CD14-positive monocyte (primary cell): Measurements from ENCODE around the gene SPTBN1. TPM values are rescaled to one million over a fixed set of nuclear protein-coding genes. Genes with fewer than 3 reads are reported as not detected.

Experiments used
- DNase-seq, 3 donors: peaks; one replicate each; pipeline ENCODE4 v3.0.0-alpha.2; 2011 to 2022
- H2AFZ ChIP-seq: 2 replicates; pipeline ENCODE4 v1.6.0; 2012; ENCODE audit warnings: mild to moderate bottlenecking, low read depth, low read length, inconsistent platforms; ENCODE audit not compliant: insufficient read depth, poor library complexity, severe bottlenecking
- H3K27ac ChIP-seq, 2 donors: 1 replicate in 1 of 2; 2 replicates in 1 of 2; pipeline ENCODE4 v1.5.1; 2012 to 2013; ENCODE audit warnings: low read length in 2 of 2, control low read depth in 1 of 2, inconsistent platforms in 1 of 2, low read depth in 1 of 2, mild to moderate bottlenecking in 1 of 2
- H3K27me3 ChIP-seq, 2 donors: one replicate each; pipeline versions ENCODE4 v1.6.0 to v1.6.1; 2011 to 2013; ENCODE audit warnings: low read length in 2 of 2; ENCODE audit not compliant: control insufficient read depth in 2 of 2, insufficient read depth in 2 of 2
- H3K36me3 ChIP-seq, 2 donors: replicated peaks in 1 of 2; 1 replicate in 1 of 2; 2 replicates in 1 of 2; pipeline versions ENCODE4 v1.5.1 to v1.6.1; 2012 to 2013; ENCODE audit warnings: low read length in 2 of 2, control low read depth in 1 of 2, inconsistent platforms in 1 of 2, mild to moderate bottlenecking in 1 of 2; ENCODE audit not compliant: insufficient read depth in 2 of 2, control insufficient read depth in 1 of 2
- H3K4me1 ChIP-seq, 2 donors: 1 replicate in 1 of 2; 2 replicates in 1 of 2; pipeline versions ENCODE4 v1.5.1 to v1.6.1; 2012 to 2013; ENCODE audit warnings: low read length in 2 of 2, control low read depth in 1 of 2, inconsistent platforms in 1 of 2, mild to moderate bottlenecking in 1 of 2, moderate library complexity in 1 of 2; ENCODE audit not compliant: insufficient read depth in 2 of 2, control insufficient read depth in 1 of 2
- H3K4me2 ChIP-seq: replicated peaks from 2 replicates; pipeline ENCODE3; 2012; ENCODE audit warnings: low read length, moderate library complexity, mild to moderate bottlenecking; ENCODE audit not compliant: poor library complexity, severe bottlenecking; ENCODE audit errors: extremely low read depth
- H3K4me3 ChIP-seq, 3 experiments: fragments of 200-600 bp in 1 of 3; sonication (generic) in 1 of 3; replicated peaks in 1 of 3; 1 replicate in 2 of 3; 2 replicates in 1 of 3; pipeline ENCODE4 v1.5.1; 2011 to 2013; ENCODE audit warnings: low read length in 3 of 3, mild to moderate bottlenecking in 3 of 3, control low read depth in 2 of 3, low read depth in 2 of 3, inconsistent platforms in 1 of 3, moderate library complexity in 1 of 3
- H3K79me2 ChIP-seq: 2 replicates; pipeline ENCODE4 v1.6.0; 2012; ENCODE audit warnings: mild to moderate bottlenecking, control low read depth, inconsistent platforms, low read length, moderate library complexity; ENCODE audit not compliant: insufficient read depth
- H3K9ac ChIP-seq: 2 replicates; pipeline ENCODE4 v1.6.0; 2017; ENCODE audit warnings: low read length, mild to moderate bottlenecking; ENCODE audit not compliant: insufficient read depth, poor library complexity, severe bottlenecking
- H3K9me3 ChIP-seq, 2 donors: replicated peaks in 1 of 2; 1 replicate in 1 of 2; 2 replicates in 1 of 2; pipeline versions ENCODE4 v1.5.1 to v1.6.1; 2012 to 2013; ENCODE audit warnings: low read length in 2 of 2, control low read depth in 1 of 2; ENCODE audit not compliant: control insufficient read depth in 1 of 2, insufficient read depth in 1 of 2
- H4K20me1 ChIP-seq: 2 replicates; pipeline ENCODE4 v1.6.0; 2012; ENCODE audit warnings: mild to moderate bottlenecking, low read length, control low read depth, moderate library complexity; ENCODE audit not compliant: insufficient read depth
- H3K27ac Mint-ChIP-seq, 7 donors: one replicate each; pipeline ENCODE4 v1.8.0; 2020; ENCODE audit warnings: mild to moderate bottlenecking in 7 of 7, mixed read lengths in 7 of 7, moderate library complexity in 6 of 7, inconsistent platforms in 2 of 7
- H3K27me3 Mint-ChIP-seq, 3 donors: one replicate each; pipeline ENCODE4 v1.8.0; 2021 to 2022; ENCODE audit warnings: low read depth in 3 of 3, mild to moderate bottlenecking in 3 of 3, mixed read lengths in 3 of 3, moderate library complexity in 3 of 3, inconsistent platforms in 1 of 3
- H3K36me3 Mint-ChIP-seq, 2 donors: one replicate each; pipeline ENCODE4 v1.8.0; 2020; ENCODE audit warnings: mixed read lengths in 2 of 2, inconsistent platforms in 1 of 2, mild to moderate bottlenecking in 1 of 2
- H3K4me1 Mint-ChIP-seq: one replicate; pipeline ENCODE4 v1.8.0; 2020; ENCODE audit warnings: mild to moderate bottlenecking, mixed read lengths
- H3K4me3 Mint-ChIP-seq, 2 donors: one replicate each; pipeline ENCODE4 v1.8.0; 2020; ENCODE audit warnings: mild to moderate bottlenecking in 2 of 2, mixed read lengths in 2 of 2, moderate library complexity in 1 of 2
- H3K9me3 Mint-ChIP-seq, 7 donors: one replicate each; pipeline ENCODE4 v1.8.0; 2020 to 2022; ENCODE audit warnings: mixed read lengths in 7 of 7, mild to moderate bottlenecking in 6 of 7, moderate library complexity in 6 of 7, inconsistent platforms in 2 of 7
- WGBS: methylation state at CpG from one replicate; pipeline ENCODE4 v1.1.5; 2013; ENCODE audit warnings: missing lambda C conversion rate; ENCODE audit not compliant: insufficient coverage; 5-methylcytosine and 5-hydroxymethylcytosine counted together
- intact Hi-C, 2 donors: fragments of 100-400 bp; cut with micrococcal nuclease; formaldehyde crosslinking; loops; one replicate each; pipeline versions ENCODE4 v1.15.0 to v1.15.1; 2023
- polyA plus RNA-seq, 3 donors: library from polyadenylated mRNA; depleted of rRNA in 1 of 3; unstranded in 2 of 3; stranded (reverse) in 1 of 3; fragments of 300-500 nt in 2 of 3; fragments of >200 nt in 1 of 3; fragmentation: Illumina TruSeq in 2 of 3; gene quantifications; 1 replicate in 2 of 3; 2 replicates in 1 of 3; pipeline ENCODE4 v1.2.3, GENCODE V29; 2012 to 2021
- TF ChIP-seq, protein P1 (sequence below): fragments of 200-600 bp; IDR thresholded peaks from one replicate; pipeline ENCODE4 v1.8.0; 2022; ENCODE audit warnings: antibody characterized with exemption, mild to moderate bottlenecking

The SPTBN1 gene
- polyA plus RNA-seq, 3 donors, result 0.79 to 2.8 (median 1.7) TPM

DNA sequence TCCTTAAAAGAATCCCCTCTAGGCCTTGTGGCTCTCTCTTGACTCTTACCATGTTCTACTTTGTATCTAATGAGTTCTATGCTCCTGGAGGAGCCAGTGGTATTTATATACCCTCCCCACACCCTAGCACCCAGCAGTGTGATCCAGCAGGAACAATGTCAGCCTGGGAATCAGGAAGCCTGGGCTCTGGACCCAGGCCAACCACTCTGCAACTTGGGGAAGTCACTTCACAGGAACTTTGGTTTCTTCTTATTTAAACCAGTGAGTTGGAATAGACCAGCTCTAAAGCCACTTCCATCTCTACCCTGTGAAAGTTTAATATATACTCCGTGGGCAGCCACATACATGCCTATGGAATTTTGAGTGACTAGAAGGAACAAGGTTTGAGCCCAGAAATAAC is 11.6 kb upstream of the SPTBN1 start:
- Histone ChIP-seq H3K9me3 (no peaks in the 10 kb centered on the region), H3K79me2 (no peaks in the 10 kb centered on the region), H2AFZ (no peak overlapping the region), H3K4me1 (no peaks in the 10 kb centered on the region), H3K36me3 (no peaks in the 10 kb centered on the region), H3K9ac (no peak overlapping the region), H4K20me1 (no peaks in the 10 kb centered on the region), H3K27ac (no peak overlapping the region), H3K4me2 (no peak overlapping the region), H3K4me3 (no peak overlapping the region), H3K27me3 (no peaks in the 10 kb centered on the region)
- H3K4me1 Mint-ChIP-seq, result peaks cover 2% of the 10 kb centered on the region
- H3K9me3 Mint-ChIP-seq, result peaks cover 0 to 5% (median 0%) of the 10 kb centered on the region in 7 donors
- no peak for DNase-seq
- WGBS, result no CpG with 5 or more reads among the region's 1 CpG
- intact Hi-C loops, result no loop called here
- peaks cover 0 to 5% (median 2%) of the 10 kb centered on the region in 3 donors for H3K27me3 Mint-ChIP-seq
- TF ChIP-seq, protein P1, sequence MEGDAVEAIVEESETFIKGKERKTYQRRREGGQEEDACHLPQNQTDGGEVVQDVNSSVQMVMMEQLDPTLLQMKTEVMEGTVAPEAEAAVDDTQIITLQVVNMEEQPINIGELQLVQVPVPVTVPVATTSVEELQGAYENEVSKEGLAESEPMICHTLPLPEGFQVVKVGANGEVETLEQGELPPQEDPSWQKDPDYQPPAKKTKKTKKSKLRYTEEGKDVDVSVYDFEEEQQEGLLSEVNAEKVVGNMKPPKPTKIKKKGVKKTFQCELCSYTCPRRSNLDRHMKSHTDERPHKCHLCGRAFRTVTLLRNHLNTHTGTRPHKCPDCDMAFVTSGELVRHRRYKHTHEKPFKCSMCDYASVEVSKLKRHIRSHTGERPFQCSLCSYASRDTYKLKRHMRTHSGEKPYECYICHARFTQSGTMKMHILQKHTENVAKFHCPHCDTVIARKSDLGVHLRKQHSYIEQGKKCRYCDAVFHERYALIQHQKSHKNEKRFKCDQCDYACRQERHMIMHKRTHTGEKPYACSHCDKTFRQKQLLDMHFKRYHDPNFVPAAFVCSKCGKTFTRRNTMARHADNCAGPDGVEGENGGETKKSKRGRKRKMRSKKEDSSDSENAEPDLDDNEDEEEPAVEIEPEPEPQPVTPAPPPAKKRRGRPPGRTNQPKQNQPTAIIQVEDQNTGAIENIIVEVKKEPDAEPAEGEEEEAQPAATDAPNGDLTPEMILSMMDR, result no peak
- no peak overlapping the region for H3K4me3 Mint-ChIP-seq
- H3K27ac Mint-ChIP-seq, result no peak overlapping the region
- no peaks in the 10 kb centered on the region for H3K36me3 Mint-ChIP-seq

DNA sequence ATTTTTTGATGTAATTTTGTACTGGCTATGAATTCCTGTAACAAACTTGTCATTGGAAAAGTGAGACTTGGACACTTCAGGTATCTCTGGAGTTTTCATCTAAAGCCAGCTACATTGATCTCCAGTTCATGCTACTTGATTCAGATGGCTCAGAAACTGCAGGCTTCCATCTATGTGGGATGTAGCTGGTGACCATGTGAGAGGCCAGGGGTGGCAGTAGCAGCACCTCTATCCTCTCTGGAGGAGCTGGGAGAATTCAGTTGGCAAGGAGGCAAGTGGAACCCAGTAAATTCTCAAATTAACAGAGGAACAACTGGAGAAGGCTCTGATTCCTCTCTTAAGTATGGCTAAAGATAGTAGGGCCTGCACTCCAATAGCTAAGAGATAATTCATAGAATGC is 10.0 kb upstream of the SPTBN1 start:
- H3K27ac ChIP-seq, result no peak overlapping the region
- Mint-ChIP-seq H3K27me3 (peaks cover 1 to 7% (median 2%) of the 10 kb centered on the region in 3 donors), H3K27ac (no peak overlapping the region), H3K9me3 (peaks cover 0 to 5% (median 0%) of the 10 kb centered on the region in 7 donors), H3K4me3 (no peak overlapping the region), H3K4me1 (no peaks in the 10 kb centered on the region), H3K36me3 (no peaks in the 10 kb centered on the region)
- no peaks in the 10 kb centered on the region for H3K27me3 ChIP-seq
- no peak for DNase-seq
- no peaks in the 10 kb centered on the region for H3K79me2 ChIP-seq
- no peak overlapping the region for H3K4me2 ChIP-seq
- TF ChIP-seq, protein P1, result no peak
- H3K9me3 ChIP-seq, result no peaks in the 10 kb centered on the region
- H2AFZ ChIP-seq, result no peak overlapping the region
- H3K4me1 ChIP-seq, result no peaks in the 10 kb centered on the region
- H4K20me1 ChIP-seq, result no peaks in the 10 kb centered on the region
- H3K36me3 ChIP-seq, result no peaks in the 10 kb centered on the region
- H3K9ac ChIP-seq, result no peak overlapping the region
- no peak overlapping the region for H3K4me3 ChIP-seq
- intact Hi-C loops, result no loop called here
